ENCODE measurements around the gene C1orf87. TPM values are rescaled to one million over a fixed set of nuclear protein-coding genes. Genes with fewer than 3 reads are reported as not detected.

The C1orf87 gene
- total RNA-seq, 1 experiment from 2014 or later = 0.33 TPM

DNA sequence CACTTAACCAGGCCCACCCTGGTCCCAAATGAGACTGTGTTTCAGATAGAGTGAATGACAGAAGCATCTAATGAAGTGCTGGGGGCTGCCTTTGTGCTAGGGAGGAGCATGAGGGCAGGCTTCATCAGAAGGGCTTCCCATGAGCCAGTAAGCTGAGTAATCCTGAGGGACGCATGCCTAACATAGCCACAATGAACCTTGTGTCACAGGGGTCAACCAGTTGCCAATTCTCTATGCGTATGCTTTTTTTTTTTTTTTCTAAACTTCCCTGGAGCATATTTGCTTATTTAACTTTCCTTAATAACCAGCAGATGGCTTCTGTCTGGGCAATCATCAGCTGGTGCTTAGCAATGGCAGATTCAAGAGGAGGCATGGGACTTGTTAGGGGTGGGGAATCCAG lies 121.5 kb downstream of the C1orf87 start:
- no CpG with 5 or more reads among the region's 2 CpGs for WGBS (ENCODE audit: extremely low coverage, insufficient read length, low lambda C conversion rate)

More for the DNA sequence above, 121.5 kb downstream of the C1orf87 start:
- H3K4me1 Mint-ChIP-seq = no peaks in the 10 kb centered on the region
- H2BK12ac ChIP-seq (ENCODE audit: insufficient read length, low read depth, low read length) = no peak overlapping the region
- H3K27me3 Mint-ChIP-seq (ENCODE audit: low read depth) = no peaks in the 10 kb centered on the region; the same call in 1 of the 2 replicates
- H3K18ac ChIP-seq (ENCODE audit: insufficient read length, low read depth, low read length) = no peak overlapping the region
- H3K4ac ChIP-seq (ENCODE audit: low read depth, low read length) = no peak overlapping the region
- no peak overlapping the region for H3K23ac ChIP-seq (ENCODE audit: insufficient read length, low read depth, low read length)
- TF ChIP-seq, protein P1, sequence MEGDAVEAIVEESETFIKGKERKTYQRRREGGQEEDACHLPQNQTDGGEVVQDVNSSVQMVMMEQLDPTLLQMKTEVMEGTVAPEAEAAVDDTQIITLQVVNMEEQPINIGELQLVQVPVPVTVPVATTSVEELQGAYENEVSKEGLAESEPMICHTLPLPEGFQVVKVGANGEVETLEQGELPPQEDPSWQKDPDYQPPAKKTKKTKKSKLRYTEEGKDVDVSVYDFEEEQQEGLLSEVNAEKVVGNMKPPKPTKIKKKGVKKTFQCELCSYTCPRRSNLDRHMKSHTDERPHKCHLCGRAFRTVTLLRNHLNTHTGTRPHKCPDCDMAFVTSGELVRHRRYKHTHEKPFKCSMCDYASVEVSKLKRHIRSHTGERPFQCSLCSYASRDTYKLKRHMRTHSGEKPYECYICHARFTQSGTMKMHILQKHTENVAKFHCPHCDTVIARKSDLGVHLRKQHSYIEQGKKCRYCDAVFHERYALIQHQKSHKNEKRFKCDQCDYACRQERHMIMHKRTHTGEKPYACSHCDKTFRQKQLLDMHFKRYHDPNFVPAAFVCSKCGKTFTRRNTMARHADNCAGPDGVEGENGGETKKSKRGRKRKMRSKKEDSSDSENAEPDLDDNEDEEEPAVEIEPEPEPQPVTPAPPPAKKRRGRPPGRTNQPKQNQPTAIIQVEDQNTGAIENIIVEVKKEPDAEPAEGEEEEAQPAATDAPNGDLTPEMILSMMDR (conservative IDR thresholded peaks at IDR 0.05) = no peak
- H3K9ac ChIP-seq (ENCODE audit: extremely low read depth, insufficient read length, low read length) = no peak overlapping the region
- no peaks in the 10 kb centered on the region for H3K9me3 Mint-ChIP-seq
- no peak overlapping the region for H3T11ph ChIP-seq (ENCODE audit: low read length)
- H2BK15ac ChIP-seq (ENCODE audit: low read depth, low read length) = no peak overlapping the region
- no peak overlapping the region for H3K4me2 ChIP-seq (ENCODE audit: insufficient read depth, insufficient read length, low read length)
- H3K36me3 Mint-ChIP-seq (ENCODE audit: insufficient read depth in 1 of 3, low read depth in 3 of 3) = no peaks in the 10 kb centered on the region
- H3K4me1 ChIP-seq (ENCODE audit: insufficient read depth, low read length) = no peaks in the 10 kb centered on the region
- H4K91ac ChIP-seq (ENCODE audit: insufficient read length, low read depth, low read length) = no peak overlapping the region
- no peak overlapping the region for H3K14ac ChIP-seq (ENCODE audit: insufficient read depth, low read length)
- H4K20me1 ChIP-seq (ENCODE audit: control insufficient read depth, insufficient read depth, insufficient read length) = no peaks in the 10 kb centered on the region
- no peak overlapping the region for H2AK5ac ChIP-seq (ENCODE audit: insufficient read length, low read length)
- no peak overlapping the region for H2AFZ ChIP-seq (ENCODE audit: low read length)
- no peak overlapping the region for H3K27ac ChIP-seq (ENCODE audit: insufficient read length, low read depth, low read length)
- H2BK120ac ChIP-seq (ENCODE audit: low read depth, low read length, poor library complexity, severe bottlenecking) = no peak overlapping the region
- H3K4me3 Mint-ChIP-seq = no peak overlapping the region
- no peak overlapping the region for H4K8ac ChIP-seq (replicated peaks; ENCODE audit: insufficient read length, low read depth, low read length)
- no peak overlapping the region for H4K5ac ChIP-seq (ENCODE audit: insufficient read length, low read depth, low read length)
- H3K27ac Mint-ChIP-seq = no peak overlapping the region
- H3K79me2 ChIP-seq (ENCODE audit: insufficient read depth, low read length) = no peaks in the 10 kb centered on the region
- no peak overlapping the region for H2BK20ac ChIP-seq (ENCODE audit: low read depth, low read length, poor library complexity, severe bottlenecking)
- H3K56ac ChIP-seq (ENCODE audit: insufficient read length, low read depth, low read length) = no peak overlapping the region
- H2BK5ac ChIP-seq (ENCODE audit: insufficient read length, low read length) = no peak overlapping the region
- no peak for DNase-seq
- no peaks in the 10 kb centered on the region for H3K79me1 ChIP-seq (ENCODE audit: insufficient read depth, low read depth, low read length, poor library complexity, severe bottlenecking)
- H3K9me3 ChIP-seq (ENCODE audit: control insufficient read depth, low read depth, low read length) = no peaks in the 10 kb centered on the region
- H3K23me2 ChIP-seq (ENCODE audit: insufficient read length, low read depth, low read length, poor library complexity, severe bottlenecking) = no peaks in the 10 kb centered on the region
- no peaks in the 10 kb centered on the region for H3K27me3 ChIP-seq (ENCODE audit: insufficient read depth, low read length)
